Keratinocyte (primary cell): Measurements from ENCODE around the gene SPATA33.

Experiments
- EZH2 ChIP-seq: IDR thresholded peaks from one replicate; pipeline ENCODE4 v1.6.1; 2012; ENCODE audit warnings: inconsistent platforms, mild to moderate bottlenecking, low read length, moderate library complexity
- TF ChIP-seq, protein P1 (sequence below), 3 experiments: IDR thresholded peaks in 1 of 3; conservative IDR thresholded peaks in 1 of 3; optimal IDR thresholded peaks in 1 of 3; 2 replicates in 2 of 3; 3 replicates in 1 of 3; pipeline versions ENCODE3 to v1.5.1; 2011; ENCODE audit warnings: low read length in 3 of 3, mild to moderate bottlenecking in 3 of 3, moderate library complexity in 2 of 3, control low read depth in 1 of 3, inconsistent platforms in 1 of 3; ENCODE audit not compliant: insufficient read depth in 2 of 3; ENCODE audit errors: extremely low read depth in 1 of 3

DNA sequence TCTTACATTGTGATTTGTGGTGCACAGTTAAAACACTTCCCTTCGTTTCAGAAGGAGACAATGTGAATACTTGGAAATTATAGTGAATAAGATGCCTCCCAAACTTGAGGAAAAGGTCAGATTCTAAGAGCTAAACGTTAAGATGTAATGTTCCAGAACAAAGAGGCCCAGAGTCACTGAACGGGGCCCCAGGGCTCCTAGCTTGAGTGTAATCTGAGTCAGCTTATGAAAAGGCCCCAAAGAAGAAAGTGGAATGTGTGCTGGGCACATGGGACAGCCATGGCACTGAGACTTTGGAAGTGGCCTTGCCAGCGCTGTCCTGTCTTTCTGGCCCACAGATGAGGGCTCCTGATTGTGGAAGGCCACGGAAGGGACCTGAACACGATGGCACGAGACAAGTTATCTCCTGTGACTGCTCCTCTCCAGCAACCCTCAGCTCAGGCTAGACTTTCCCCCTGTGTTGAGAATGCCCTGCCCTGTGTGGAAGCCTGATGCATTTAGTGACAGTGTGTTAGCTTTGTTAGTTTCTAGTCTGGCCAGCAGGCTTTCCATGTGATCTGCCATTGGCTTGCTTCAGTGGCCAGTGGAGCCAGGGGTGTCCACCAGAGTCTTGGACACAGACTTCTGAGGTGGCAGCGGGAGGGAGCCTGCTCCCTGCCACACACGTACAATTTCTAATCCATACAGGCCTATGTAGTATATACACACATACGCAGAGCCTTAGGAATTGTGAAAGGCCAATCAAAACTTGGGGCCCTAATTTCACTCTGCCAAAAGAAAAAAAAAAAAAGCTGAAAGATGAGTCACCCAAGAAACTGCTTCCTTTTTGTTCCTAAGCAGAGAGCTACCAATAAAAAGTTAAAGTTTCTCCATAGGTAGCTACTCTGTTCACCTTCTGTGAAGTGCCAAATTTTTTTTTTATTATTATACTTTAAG is 13.1 kb downstream of the SPATA33 start:
- TF ChIP-seq, protein P1, sequence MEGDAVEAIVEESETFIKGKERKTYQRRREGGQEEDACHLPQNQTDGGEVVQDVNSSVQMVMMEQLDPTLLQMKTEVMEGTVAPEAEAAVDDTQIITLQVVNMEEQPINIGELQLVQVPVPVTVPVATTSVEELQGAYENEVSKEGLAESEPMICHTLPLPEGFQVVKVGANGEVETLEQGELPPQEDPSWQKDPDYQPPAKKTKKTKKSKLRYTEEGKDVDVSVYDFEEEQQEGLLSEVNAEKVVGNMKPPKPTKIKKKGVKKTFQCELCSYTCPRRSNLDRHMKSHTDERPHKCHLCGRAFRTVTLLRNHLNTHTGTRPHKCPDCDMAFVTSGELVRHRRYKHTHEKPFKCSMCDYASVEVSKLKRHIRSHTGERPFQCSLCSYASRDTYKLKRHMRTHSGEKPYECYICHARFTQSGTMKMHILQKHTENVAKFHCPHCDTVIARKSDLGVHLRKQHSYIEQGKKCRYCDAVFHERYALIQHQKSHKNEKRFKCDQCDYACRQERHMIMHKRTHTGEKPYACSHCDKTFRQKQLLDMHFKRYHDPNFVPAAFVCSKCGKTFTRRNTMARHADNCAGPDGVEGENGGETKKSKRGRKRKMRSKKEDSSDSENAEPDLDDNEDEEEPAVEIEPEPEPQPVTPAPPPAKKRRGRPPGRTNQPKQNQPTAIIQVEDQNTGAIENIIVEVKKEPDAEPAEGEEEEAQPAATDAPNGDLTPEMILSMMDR (optimal IDR thresholded peaks at IDR 0.05 in 1 of 3, IDR thresholded peaks at IDR 0.05 in 1 of 3, conservative IDR thresholded peaks at IDR 0.05 in 1 of 3; ENCODE audit: extremely low read depth in 1 of 3, insufficient read depth in 2 of 3, low read length in 3 of 3), result no peak
- TF ChIP-seq EZH2, result no peak
